ENCODE results near the gene TMEM273.

GRCh38 chr10:49204119-49204518, 15.9 kb upstream of the TMEM273 start:
- TF ChIP-seq CTCF (IDR thresholded peaks at IDR 0.05) (no peak), POLR2A (IDR thresholded peaks at IDR 0.05) (no peak)
